ENCODE results near the gene PNISR.
A peak's percentile ranks its signal among the peaks of the same experiment; 100 is the strongest.

The PNISR gene

GRCh38 chr6:99407076-99407475, 18.0 kb downstream of the PNISR start:
- no peak for DNase-seq

- DNase-seq: no peak
Observed at GRCh38 chr6:99402448-99402847, 22.7 kb downstream of the PNISR start.

GRCh38 chr6:99397287-99397686, 27.8 kb downstream of the PNISR start:
- no peak for DNase-seq

GRCh38 chr6:99393698-99394531, 31.2 kb downstream of the PNISR start, which contains the start of gene COQ3:
Gene COQ3 (minus strand): TSS chr6:99394195. CDS start chr6:99394179, 16 bp downstream.
- DNase-seq: peak; percentile 88

- DNase-seq: no peak
Observed at GRCh38 chr6:99393366-99393697, 31.8 kb downstream of the PNISR start.

GRCh38 chr6:99390896-99391295, 34.2 kb downstream of the PNISR start:
- DNase-seq: no peak

GRCh38 chr6:99384507-99384906, 40.6 kb downstream of the PNISR start:
- DNase-seq: no peak

- no peak for DNase-seq
Observed at GRCh38 chr6:99378636-99379035, 46.5 kb downstream of the PNISR start.

GRCh38 chr6:99369533-99369932, 55.6 kb downstream of the PNISR start:
- DNase-seq: no peak

- DNase-seq: no peak
Observed at GRCh38 chr6:99366852-99367251, 58.3 kb downstream of the PNISR start.

GRCh38 chr6:99364026-99364425, 61.1 kb downstream of the PNISR start:
- no peak for DNase-seq

GRCh38 chr6:99362678-99363268, 62.3 kb downstream of the PNISR start:
- DNase-seq: no peak

GRCh38 chr6:99359800-99360199, 65.3 kb downstream of the PNISR start:
- no peak for DNase-seq

GRCh38 chr6:99356641-99357040, 68.5 kb downstream of the PNISR start:
- DNase-seq: no peak

- no peak for DNase-seq
Observed at GRCh38 chr6:99354983-99355382, 70.1 kb downstream of the PNISR start.

GRCh38 chr6:99353126-99353525, 72.0 kb downstream of the PNISR start:
- DNase-seq: no peak

GRCh38 chr6:99350573-99350972, 74.5 kb downstream of the PNISR start:
- DNase-seq: no peak

- DNase-seq: peak; percentile 59
Observed at GRCh38 chr6:99349171-99350141, 75.7 kb downstream of the PNISR start, which contains the start of gene FAXC. Gene FAXC (minus strand): TSS chr6:99349674. CDS start chr6:99349372, 302 bp downstream.

- DNase-seq: no peak
Observed at GRCh38 chr6:99348288-99349170, 76.6 kb downstream of the PNISR start.
